ENCODE measurements around the gene TMEM151A.

- TF ChIP-seq CTCF (conservative IDR thresholded peaks at IDR 0.05; ENCODE audit: low read depth, low read length), result no peak
- TF ChIP-seq EZH2 (IDR thresholded peaks at IDR 0.05; ENCODE audit: borderline replicate concordance, low read depth, low read length, poor library complexity, severe bottlenecking), result no peak
Observed at GRCh38 chr11:66312549-66313320, 21.0 kb downstream of the TMEM151A start.

All from A673 (cell line).